ENCODE measurements around the gene ADGRG2. TPM values are rescaled to one million over a fixed set of nuclear protein-coding genes. Genes with fewer than 3 reads are reported as not detected.

Gene ADGRG2
- total and polyA plus RNA-seq, 2 donors (not counting 1 experiment from before 2014, with no cell fraction given): not detected

DNA sequence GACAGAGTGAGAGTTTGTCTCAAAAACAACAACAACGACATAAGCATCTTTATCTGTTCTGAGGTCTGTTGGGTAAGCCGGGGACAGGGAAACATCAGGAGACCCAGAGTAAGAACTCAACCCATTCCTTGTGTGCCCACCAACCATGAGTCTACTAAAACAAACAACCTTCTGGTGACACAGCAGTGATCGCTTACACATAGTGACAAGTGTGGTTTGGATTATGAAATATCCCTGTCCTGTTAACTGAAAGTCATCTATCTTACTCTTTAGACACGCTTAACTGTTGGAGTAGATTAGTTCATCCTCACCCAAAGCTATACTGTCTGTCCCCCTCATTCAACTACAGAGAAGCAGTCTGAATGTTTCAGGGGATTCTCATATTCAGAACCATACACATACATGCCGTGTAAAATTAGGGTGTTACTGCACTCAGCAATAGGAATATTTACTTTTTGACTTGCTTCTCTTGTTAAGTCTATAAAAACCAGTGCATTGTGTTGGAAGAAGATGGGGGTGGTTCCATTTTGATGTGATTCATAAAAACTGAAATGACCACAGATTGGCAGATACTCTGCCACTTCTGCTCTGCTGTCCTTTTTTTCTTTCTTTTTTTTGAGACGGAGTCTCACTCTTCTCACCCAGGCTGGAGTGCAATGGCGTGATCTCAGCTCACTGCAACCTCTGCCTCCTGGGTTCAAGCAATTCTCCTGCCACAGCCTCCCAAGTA, 165.8 kb downstream of the ADGRG2 start:
- no peak overlapping the region for H3K9ac ChIP-seq (ENCODE audit: low read length)
- Mint-ChIP-seq H3K27ac (no peak overlapping the region), H3K9me3 (ENCODE audit: insufficient read depth) (no peaks in the 10 kb centered on the region), H3K27me3 (no peaks in the 10 kb centered on the region), H3K4me3 (no peak overlapping the region), H3K4me1 (peaks cover 3% of the 10 kb centered on the region)
- no peaks in the 10 kb centered on the region for H3K9me3 ChIP-seq (ENCODE audit: control extremely low read depth in 1 of 3, control insufficient read depth in 2 of 3, insufficient read depth in 1 of 3, low read length in 2 of 3)
- WGBS (ENCODE audit: insufficient coverage): 100% methylated on average over 2 of the region's 7 CpGs
- ATAC-seq (ENCODE audit: low read depth): no peak
- TF ChIP-seq EZH2 (IDR thresholded peaks at IDR 0.05; ENCODE audit: borderline replicate concordance, insufficient read depth, low read depth, low read length, poor library complexity, severe bottlenecking): no peak
- TF ChIP-seq, protein P1, sequence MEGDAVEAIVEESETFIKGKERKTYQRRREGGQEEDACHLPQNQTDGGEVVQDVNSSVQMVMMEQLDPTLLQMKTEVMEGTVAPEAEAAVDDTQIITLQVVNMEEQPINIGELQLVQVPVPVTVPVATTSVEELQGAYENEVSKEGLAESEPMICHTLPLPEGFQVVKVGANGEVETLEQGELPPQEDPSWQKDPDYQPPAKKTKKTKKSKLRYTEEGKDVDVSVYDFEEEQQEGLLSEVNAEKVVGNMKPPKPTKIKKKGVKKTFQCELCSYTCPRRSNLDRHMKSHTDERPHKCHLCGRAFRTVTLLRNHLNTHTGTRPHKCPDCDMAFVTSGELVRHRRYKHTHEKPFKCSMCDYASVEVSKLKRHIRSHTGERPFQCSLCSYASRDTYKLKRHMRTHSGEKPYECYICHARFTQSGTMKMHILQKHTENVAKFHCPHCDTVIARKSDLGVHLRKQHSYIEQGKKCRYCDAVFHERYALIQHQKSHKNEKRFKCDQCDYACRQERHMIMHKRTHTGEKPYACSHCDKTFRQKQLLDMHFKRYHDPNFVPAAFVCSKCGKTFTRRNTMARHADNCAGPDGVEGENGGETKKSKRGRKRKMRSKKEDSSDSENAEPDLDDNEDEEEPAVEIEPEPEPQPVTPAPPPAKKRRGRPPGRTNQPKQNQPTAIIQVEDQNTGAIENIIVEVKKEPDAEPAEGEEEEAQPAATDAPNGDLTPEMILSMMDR (IDR thresholded peaks at IDR 0.05): no peak
- ChIA-PET POLR2A (no interaction called here), CTCF (no interaction called here)
- no peaks in the 10 kb centered on the region for H4K20me1 ChIP-seq (ENCODE audit: control insufficient read depth, insufficient read depth, low read length, poor library complexity, severe bottlenecking)
- H3K27me3 ChIP-seq (replicated peaks in 1 of 4; ENCODE audit: control extremely low read depth in 1 of 4, control insufficient read depth in 3 of 4, insufficient read depth in 4 of 4, low read length in 3 of 4): no peaks in the 10 kb centered on the region
- no peak for DNase-seq
- no peak overlapping the region for H3K4me2 ChIP-seq (replicated peaks; ENCODE audit: low read depth, low read length, poor library complexity, severe bottlenecking)
- H3K27ac ChIP-seq (ENCODE audit: low read length in 2 of 2): no peak overlapping the region
- no peak overlapping the region for H2AFZ ChIP-seq (ENCODE audit: insufficient read depth, low read depth, low read length, poor library complexity, severe bottlenecking)
- intact Hi-C loops (cut with micrococcal nuclease): no loop called here
- no peaks in the 10 kb centered on the region for H3K4me1 ChIP-seq (ENCODE audit: control insufficient read depth in 2 of 2, insufficient read depth in 2 of 2, low read length in 2 of 2)
- H3K36me3 ChIP-seq (replicated peaks in 1 of 2; ENCODE audit: control extremely low read depth in 1 of 2, control insufficient read depth in 1 of 2, extremely low read depth in 1 of 2, insufficient read depth in 2 of 2, low read length in 1 of 2): peaks cover 0 to under 1% of the 10 kb centered on the region in 2 experiments
- no peaks in the 10 kb centered on the region for H3K79me2 ChIP-seq (ENCODE audit: control insufficient read depth, insufficient read depth, low read length)
- no peak overlapping the region for H3K4me3 ChIP-seq (ENCODE audit: control extremely low read depth in 1 of 5, extremely low read depth in 1 of 5, insufficient read depth in 1 of 5, low read depth in 2 of 5, low read length in 4 of 5)

DNA sequence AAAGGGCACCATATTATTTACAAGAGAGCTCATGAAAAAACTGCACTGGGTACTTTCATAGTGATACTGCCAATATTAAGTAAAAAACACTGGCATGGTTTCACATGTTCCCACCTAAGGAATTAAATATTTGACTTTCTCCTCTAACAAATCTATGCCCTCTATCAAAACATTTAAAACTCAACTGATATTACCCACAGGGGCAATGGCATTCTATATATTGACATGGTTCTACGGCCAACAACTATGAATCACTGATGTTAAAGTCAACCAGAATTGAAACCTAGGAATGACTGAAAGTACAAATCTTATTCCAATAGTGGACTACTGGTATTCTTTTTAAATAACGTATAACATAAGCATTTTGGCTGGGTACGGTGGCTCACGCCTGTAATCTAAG, 166.6 kb downstream of the ADGRG2 start:
- TF ChIP-seq EZH2 (IDR thresholded peaks at IDR 0.05; ENCODE audit: borderline replicate concordance, insufficient read depth, low read depth, low read length, poor library complexity, severe bottlenecking): no peak
- TF ChIP-seq, protein P1 (IDR thresholded peaks at IDR 0.05): no peak
- Mint-ChIP-seq H3K27ac (no peak overlapping the region), H3K27me3 (no peaks in the 10 kb centered on the region), H3K9me3 (ENCODE audit: insufficient read depth) (no peaks in the 10 kb centered on the region), H3K4me1 (peaks cover 3% of the 10 kb centered on the region), H3K4me3 (no peak overlapping the region)
- POLR2A ChIA-PET: no interaction called here
- H3K4me2 ChIP-seq (replicated peaks; ENCODE audit: low read depth, low read length, poor library complexity, severe bottlenecking): no peak overlapping the region
- H3K4me1 ChIP-seq (ENCODE audit: control insufficient read depth in 2 of 2, insufficient read depth in 2 of 2, low read length in 2 of 2): no peaks in the 10 kb centered on the region
- no peaks in the 10 kb centered on the region for H3K79me2 ChIP-seq (ENCODE audit: control insufficient read depth, insufficient read depth, low read length)
- intact Hi-C loops (cut with micrococcal nuclease): no loop called here
- H3K9me3 ChIP-seq (ENCODE audit: control extremely low read depth in 1 of 3, control insufficient read depth in 2 of 3, insufficient read depth in 1 of 3, low read length in 2 of 3): no peaks in the 10 kb centered on the region
- peaks cover 0 to 6% of the 10 kb centered on the region in 2 experiments for H3K36me3 ChIP-seq (replicated peaks in 1 of 2; ENCODE audit: control extremely low read depth in 1 of 2, control insufficient read depth in 1 of 2, extremely low read depth in 1 of 2, insufficient read depth in 2 of 2, low read length in 1 of 2)
- H3K4me3 ChIP-seq (ENCODE audit: control extremely low read depth in 1 of 5, extremely low read depth in 1 of 5, insufficient read depth in 1 of 5, low read depth in 2 of 5, low read length in 4 of 5): no peak overlapping the region
- no peaks in the 10 kb centered on the region for H4K20me1 ChIP-seq (ENCODE audit: control insufficient read depth, insufficient read depth, low read length, poor library complexity, severe bottlenecking)
- H2AFZ ChIP-seq (ENCODE audit: insufficient read depth, low read depth, low read length, poor library complexity, severe bottlenecking): no peak overlapping the region
- no peak for DNase-seq
- CTCF ChIA-PET: interaction anchor here (0.7 kb wide), 1 partner anchor 19 kb away, joined by 3 read pairs; no protein-coding TSS in a partner anchor
- ATAC-seq (ENCODE audit: low read depth): no peak
- H3K9ac ChIP-seq (ENCODE audit: low read length): no peak overlapping the region
- no peaks in the 10 kb centered on the region for H3K27me3 ChIP-seq (replicated peaks in 1 of 4; ENCODE audit: control extremely low read depth in 1 of 4, control insufficient read depth in 3 of 4, insufficient read depth in 4 of 4, low read length in 3 of 4)
- no peak overlapping the region for H3K27ac ChIP-seq (ENCODE audit: low read length in 2 of 2)
- WGBS (ENCODE audit: insufficient coverage): no CpG with 5 or more reads among the region's 4 CpGs

Data from B cell (primary cell).